Occipital lobe (tissue), 2 donors: ENCODE data around the gene MAML1. TPM values are rescaled to one million over a fixed set of nuclear protein-coding genes. Genes with fewer than 3 reads are reported as not detected.
"Not testable (repeated sequence)": the region's sequence is repeated elsewhere in the genome, so short reads cannot be mapped to it uniquely, and the experiment has no call there.

Experiments
- DNase-seq: peaks from one replicate; lab custom pipeline; 2025; lab: John Stamatoyannopoulos, UW
- total RNA-seq: library from RNA; depleted of rRNA; stranded (reverse); fragments of >200 nt; gene quantifications from one replicate; pipeline ENCODE4 v1.2.3, GENCODE V29; 2014

Gene MAML1
- total RNA-seq, 1 donor from 2014 or later: 9.4 TPM

DNA sequence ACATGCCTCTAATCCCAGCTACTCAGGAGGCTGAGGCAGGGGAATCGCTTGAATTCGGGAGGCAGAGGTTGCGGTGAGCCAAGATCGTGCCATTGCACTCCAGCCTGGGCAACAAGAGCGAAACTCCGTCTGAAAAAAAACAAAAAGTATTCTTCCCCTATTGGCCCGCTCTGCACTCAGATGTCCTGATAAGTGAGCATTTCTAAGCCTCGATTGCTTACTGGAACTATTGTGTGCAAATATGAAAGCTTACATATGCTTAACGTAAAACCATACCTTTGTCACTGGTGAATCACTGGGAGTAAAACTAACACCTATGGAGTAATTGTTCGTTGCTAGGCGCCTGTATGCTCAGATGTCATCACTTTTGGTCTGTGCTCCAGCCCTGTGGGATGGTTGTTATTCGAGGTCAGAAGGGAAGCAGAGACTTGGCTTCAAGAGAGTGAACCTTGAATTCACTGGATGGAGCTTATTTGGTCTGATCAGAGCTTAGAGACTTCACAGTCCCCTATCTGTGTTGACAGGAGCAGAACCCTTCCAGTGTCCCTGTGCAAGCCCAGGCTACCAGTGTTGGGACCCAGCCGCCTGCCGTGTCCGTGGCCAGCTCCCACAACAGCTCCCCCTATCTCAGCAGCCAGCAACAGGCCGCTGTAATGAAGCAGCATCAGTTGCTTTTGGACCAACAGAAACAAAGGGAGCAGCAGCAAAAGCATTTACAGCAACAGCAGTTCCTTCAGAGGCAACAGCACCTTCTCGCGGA lies 35.9 kb downstream of the MAML1 start:
- DNase-seq: no peak

- DNase-seq: no peak
Observed at GRCh38 chr5:179769271-179769670, 36.6 kb downstream of the MAML1 start.

DNA sequence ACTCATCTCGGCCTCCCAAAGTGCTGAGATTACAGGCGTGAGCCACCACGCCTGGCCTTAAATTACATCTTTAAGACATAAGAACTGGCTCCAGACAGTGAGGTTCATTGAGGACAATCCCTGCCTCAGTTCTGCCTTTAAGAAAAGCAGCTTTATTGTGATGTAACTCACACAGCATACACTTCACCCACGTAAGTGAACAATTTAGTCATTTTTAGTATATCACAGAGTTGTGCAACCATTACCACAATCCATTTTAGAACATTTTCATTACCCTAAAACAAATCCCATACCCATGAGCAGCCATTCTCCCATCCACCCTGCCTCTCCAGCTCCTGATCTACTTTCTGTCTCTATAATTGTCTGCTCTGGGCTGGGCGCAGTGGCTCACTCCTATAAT lies 37.2 kb downstream of the MAML1 start:
- DNase-seq: no peak

DNA sequence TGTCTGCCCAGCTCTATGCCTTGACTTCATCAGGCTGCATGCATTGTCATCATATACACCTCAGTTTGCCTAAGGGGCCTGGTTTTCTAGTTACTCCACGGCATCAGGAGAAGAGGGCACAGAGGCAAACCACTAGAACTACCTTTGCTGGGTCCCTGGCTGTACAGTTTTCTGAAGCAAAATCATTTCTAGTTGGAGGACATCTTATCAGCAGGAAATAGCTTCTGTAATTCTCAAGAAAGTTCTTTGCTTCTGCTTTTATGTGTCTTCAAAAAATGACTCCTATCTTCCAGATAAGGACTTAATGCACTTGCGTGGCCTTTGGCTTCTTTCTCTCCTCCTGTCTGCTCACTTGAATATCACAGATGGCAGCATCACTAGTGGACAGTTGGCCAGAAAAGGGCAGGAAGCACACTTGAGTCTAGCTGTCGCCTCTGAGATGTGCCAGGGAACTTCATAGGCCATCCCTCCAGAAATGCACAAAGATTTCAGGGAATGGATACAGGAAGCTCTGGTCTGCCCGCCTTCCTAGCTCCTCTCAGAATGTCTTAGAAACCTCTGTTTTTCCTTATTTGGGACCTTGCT lies 38.8 kb downstream of the MAML1 start:
- no peak for DNase-seq

DNA sequence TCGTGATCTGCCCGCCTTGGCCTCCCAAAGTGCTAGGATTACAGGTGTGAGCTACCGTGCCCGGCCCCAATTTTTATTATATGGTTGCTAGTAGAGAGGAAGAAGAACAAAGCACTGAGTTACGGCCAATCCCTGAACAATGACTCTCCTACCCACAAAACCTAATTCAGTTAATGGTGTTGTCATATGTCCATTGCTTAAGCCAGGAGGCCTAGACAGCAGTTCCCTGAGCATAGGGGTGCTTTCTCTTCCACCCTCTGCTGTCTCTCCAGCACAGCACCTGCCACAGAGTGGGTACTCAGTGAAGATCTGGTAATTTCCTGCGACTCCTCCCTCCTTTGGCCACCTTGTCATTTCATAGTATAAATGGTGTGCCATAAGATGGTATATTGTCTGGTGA lies 39.7 kb downstream of the MAML1 start:
- no peak for DNase-seq

GRCh38 chr5:179773686-179774040 lies 41.0 kb downstream of the MAML1 start:
- no peak for DNase-seq

- DNase-seq: no peak
Observed at GRCh38 chr5:179774442-179774841, 41.8 kb downstream of the MAML1 start.

GRCh38 chr5:179776411-179776938 lies 43.9 kb downstream of the MAML1 start:
- no peak for DNase-seq

- DNase-seq: no peak
Observed at GRCh38 chr5:179777456-179777855, 44.8 kb downstream of the MAML1 start.

DNA sequence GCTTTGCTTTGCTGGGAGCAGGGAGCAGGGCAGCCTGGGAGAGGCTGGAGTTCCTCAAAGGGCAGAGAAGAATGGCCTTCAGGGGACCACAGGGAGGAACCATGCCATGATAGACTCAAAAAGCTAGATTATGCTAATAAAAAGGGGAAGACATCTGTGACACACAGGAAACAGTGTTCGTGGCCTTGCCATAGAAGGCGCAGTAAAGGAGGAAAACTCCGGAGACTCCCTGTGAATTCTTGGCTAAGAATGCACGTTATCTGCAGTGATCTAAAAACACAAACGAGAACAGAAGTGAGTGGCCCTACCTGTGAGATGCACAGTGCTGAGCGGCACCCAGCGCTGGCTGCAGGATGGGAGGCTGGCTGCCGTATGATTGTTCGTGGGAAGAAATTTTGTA lies 45.3 kb downstream of the MAML1 start:
- no peak for DNase-seq

- DNase-seq: no peak
Observed at GRCh38 chr5:179778591-179778990, 46.0 kb downstream of the MAML1 start.

GRCh38 chr5:179779826-179780225 lies 47.2 kb downstream of the MAML1 start:
- DNase-seq: no peak

- no peak for DNase-seq
Observed at GRCh38 chr5:179780362-179780761, 47.7 kb downstream of the MAML1 start.

DNA sequence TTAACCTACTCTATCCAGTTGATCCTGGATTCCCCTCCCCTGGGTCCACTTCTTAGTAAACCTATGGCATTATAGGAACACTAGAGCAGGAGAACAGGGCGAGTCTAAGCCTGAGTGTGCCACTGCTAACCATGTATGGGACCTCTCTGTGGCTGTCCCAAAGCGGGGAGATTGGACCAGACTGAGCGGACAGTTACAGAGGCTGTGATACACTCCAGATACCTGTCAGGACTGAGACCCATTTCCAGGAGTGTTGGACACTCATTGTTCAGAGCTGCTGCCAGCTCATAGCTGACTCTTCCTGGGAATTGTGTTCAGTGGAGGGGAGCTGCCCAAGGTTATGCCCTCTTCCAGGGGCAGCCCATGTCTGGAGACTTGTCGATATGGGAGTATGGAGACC lies 49.2 kb downstream of the MAML1 start:
- no peak for DNase-seq

- no peak for DNase-seq
Observed at GRCh38 chr5:179783128-179783527, 50.5 kb downstream of the MAML1 start.

DNA sequence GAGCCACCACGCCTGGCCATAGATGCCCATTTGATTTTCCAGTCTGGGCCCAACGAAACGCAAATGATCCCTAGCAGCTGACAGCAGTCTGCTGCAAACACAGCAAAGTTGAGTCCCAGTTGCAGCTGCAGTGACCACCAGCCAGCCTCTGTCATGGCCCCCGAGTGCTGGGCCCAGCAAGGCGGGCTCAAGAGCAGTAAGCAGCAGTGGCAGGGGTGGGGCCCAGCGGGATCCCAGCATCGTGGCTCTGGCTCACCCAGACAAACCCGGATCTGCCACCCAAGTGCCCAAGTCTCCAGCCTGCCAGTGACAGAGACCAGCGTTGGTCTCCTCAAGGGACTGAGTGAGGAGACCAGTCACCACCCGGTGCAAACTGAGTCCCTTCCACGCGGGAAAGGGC lies 54.2 kb downstream of the MAML1 start:
- DNase-seq: no peak

GRCh38 chr5:179788193-179788854 lies 55.7 kb downstream of the MAML1 start:
- DNase-seq: no peak

- DNase-seq: not testable (repeated sequence)
Observed at GRCh38 chr5:179789278-179789677, 56.7 kb downstream of the MAML1 start.

- no peak for DNase-seq
Observed at GRCh38 chr5:179791881-179792611, 59.4 kb downstream of the MAML1 start.

DNA sequence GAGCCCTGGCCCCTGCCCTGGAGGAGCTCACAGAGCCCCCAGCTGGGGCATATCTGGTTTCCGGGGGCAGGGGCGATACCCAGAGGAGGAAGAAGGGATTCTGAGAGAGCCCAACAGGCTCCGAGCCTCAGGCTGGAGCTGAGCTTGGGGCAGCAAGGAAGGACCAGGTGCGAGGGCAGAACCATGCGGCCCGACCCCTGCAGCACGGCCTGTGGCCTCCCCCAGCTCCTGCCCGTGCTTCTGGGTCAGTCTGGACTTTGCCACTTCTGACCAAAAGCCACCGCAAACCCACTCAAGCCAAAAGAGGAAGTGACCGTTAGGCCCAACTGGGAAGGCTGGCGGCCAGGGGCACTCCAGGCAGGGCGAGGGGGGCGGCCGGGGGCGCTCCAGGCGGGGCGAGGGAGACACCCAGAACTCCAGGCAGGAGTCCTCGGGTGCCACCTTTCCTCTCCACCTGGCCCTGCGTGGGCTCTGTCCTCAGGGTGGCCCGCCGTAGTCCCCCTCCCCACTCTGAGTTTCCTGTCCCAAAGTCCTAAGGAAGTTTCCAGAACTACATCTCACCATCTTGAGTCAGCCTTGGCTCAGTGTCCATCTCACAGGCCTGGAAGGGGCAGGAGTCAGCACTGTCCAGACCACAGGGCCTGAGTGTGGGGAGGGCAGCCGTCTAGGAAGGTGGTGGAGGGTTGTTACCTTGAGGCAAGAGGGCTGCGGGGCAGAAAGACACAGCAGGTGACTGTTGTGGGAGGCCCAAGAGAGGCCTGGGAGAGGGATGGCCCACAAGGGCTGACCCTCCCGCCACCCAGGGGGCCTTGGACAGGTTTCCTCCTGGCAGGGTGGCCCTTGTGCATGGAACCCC lies 60.2 kb downstream of the MAML1 start:
- no peak for DNase-seq
